Middle frontal gyrus (tissue), 1 donor: ENCODE results near the gene TNFAIP6.
"Not testable (repeated sequence)": the region's sequence is repeated elsewhere in the genome, so short reads cannot be mapped to it uniquely, and the experiment has no call there.

Source experiments
- DNase-seq: peaks from one replicate; pipeline ENCODE4 v3.0.0-alpha.2; 2015; ENCODE audit warnings: low spot score; ENCODE audit errors: extremely low spot score

TNFAIP6 gene

GRCh38 chr2:151417650-151418049, 60.3 kb downstream of the TNFAIP6 start:
- DNase-seq = no peak

DNA sequence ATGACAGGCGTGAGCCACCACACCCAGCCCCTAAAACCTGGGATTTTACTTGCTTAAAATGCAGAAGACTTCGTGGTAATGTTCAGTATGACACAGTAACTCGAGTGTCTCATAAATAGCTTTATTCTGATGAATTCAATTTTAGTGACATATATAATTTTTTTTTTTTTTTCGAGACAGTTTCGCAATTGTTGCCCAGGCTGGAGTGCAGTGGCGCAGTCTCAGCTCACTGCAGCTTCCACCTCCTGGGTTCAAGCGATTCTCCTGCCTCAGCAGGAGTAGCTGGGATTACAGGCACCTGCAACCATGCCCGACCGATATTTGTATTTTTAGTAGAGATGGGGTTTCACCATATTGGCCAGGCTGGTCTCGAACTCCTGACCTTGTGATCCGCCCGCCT, 64.3 kb downstream of the TNFAIP6 start:
- DNase-seq = not testable (repeated sequence)

DNA sequence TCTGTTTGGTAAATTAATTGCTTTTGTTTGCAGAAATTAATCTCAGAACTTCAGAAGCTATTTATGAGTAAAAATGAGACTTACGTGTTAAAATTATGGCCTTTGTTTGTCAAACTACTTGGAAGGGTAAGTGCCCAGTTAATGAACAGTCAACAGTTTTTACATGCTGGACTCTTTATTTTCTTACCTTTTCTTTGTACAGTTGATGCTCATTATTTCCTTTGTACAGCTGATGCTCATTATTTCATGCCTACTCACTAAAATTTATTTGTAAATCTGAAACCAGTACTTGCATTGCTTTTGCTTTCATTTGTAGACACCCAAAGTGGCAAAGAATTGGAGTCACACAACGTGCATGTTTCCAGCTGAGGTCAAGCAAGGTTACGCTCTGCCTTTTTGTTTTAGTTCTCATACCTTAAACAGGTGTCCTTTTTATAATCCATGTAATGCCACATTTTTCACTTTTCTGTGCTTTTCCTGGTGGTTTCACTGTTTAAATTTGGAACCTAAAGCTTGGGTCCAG, 65.6 kb downstream of the TNFAIP6 start:
- DNase-seq = no peak

GRCh38 chr2:151423760-151424159, 66.4 kb downstream of the TNFAIP6 start:
- no peak for DNase-seq
